GM18870 (cell line): ENCODE measurements around the gene CXXC4.

ENCODE experiments used
- ATAC-seq: cut with Tn5 transposase; IDR thresholded peaks from one replicate; pipeline ENCODE4 v1.9.1; 2021; ENCODE audit warnings: moderate library complexity; ENCODE audit not compliant: unreplicated experiment

The CXXC4 gene

GRCh38 chr4:104494822-104495559, at the start of gene CXXC4:
Gene CXXC4, minus strand, starts transcription at chr4:104494894. Its CDS starts 3,092 bp downstream, at chr4:104491802.
- peak; percentile 28 for ATAC-seq

- no peak for ATAC-seq
These were observed 38.5 kb upstream of the CXXC4 start for GRCh38 chr4:104533156-104533555.

GRCh38 chr4:104532677-104533076, 38.0 kb upstream of the CXXC4 start:
- ATAC-seq: no peak

GRCh38 chr4:104531390-104531789, 36.7 kb upstream of the CXXC4 start:
- ATAC-seq: no peak

GRCh38 chr4:104530426-104530825, 35.7 kb upstream of the CXXC4 start:
- no peak for ATAC-seq

GRCh38 chr4:104524591-104524990, 29.9 kb upstream of the CXXC4 start:
- ATAC-seq: no peak

- no peak for ATAC-seq
These were observed 29.3 kb upstream of the CXXC4 start for GRCh38 chr4:104524026-104524425.

- ATAC-seq: peak; percentile 98
These were observed 24.9 kb upstream of the CXXC4 start for GRCh38 chr4:104519588-104519987.

GRCh38 chr4:104516884-104517283, 22.2 kb upstream of the CXXC4 start:
- no peak for ATAC-seq

GRCh38 chr4:104508224-104508623, 13.5 kb upstream of the CXXC4 start:
- no peak for ATAC-seq

GRCh38 chr4:104507112-104507511, 12.4 kb upstream of the CXXC4 start:
- no peak for ATAC-seq

- no peak for ATAC-seq
These were observed 9.8 kb upstream of the CXXC4 start for GRCh38 chr4:104504536-104504935.

- ATAC-seq: no peak
These were observed 7.8 kb upstream of the CXXC4 start for GRCh38 chr4:104502471-104502870.

GRCh38 chr4:104501290-104501689, 6.6 kb upstream of the CXXC4 start:
- ATAC-seq: no peak

- ATAC-seq: no peak
These were observed 5.7 kb upstream of the CXXC4 start for GRCh38 chr4:104500442-104500841.

GRCh38 chr4:104494185-104494584, 509 bp downstream of the CXXC4 start:
- ATAC-seq: no peak

- ATAC-seq: no peak
These were observed 1.4 kb downstream of the CXXC4 start for GRCh38 chr4:104493081-104493831.

GRCh38 chr4:104492183-104492771, 2.4 kb downstream of the CXXC4 start:
- peak; percentile 46 for ATAC-seq

- no peak for ATAC-seq
These were observed 3.1 kb downstream of the CXXC4 start for GRCh38 chr4:104491481-104492182.

GRCh38 chr4:104490770-104491480, 3.8 kb downstream of the CXXC4 start:
- no peak for ATAC-seq
